AG04449 (cell line): ENCODE results near the gene AMN.

Experiments used
- CTCF ChIA-PET: fragments of 350-600 bp; formaldehyde crosslinking; extraction: SDS; loops from one replicate; lab custom pipeline; 2021; ENCODE audit warnings: antibody characterized with exemption; lab: Yijun Ruan, JAX
- POLR2A ChIA-PET: fragments of 400-600, 350-600 bp; formaldehyde crosslinking; extraction: SDS; loops from one replicate; lab custom pipeline; 2020; ENCODE audit warnings: antibody characterized with exemption, inconsistent platforms; lab: Yijun Ruan, JAX
- DNase-seq: peaks from one replicate; pipeline ENCODE4 v3.0.0-alpha.2; 2010; ENCODE audit warnings: low read depth, low spot score
- H3K4me3 ChIP-seq: 2 replicates; pipeline ENCODE4 v1.5.1; 2011; ENCODE audit warnings: low read depth, mild to moderate bottlenecking, control low read depth, low read length
- TF ChIP-seq, protein P1 (sequence below): IDR thresholded peaks from one replicate; pipeline ENCODE4 v1.5.1; 2011; ENCODE audit warnings: mild to moderate bottlenecking, moderate library complexity, low read length, control low read depth, inconsistent platforms; ENCODE audit not compliant: insufficient read depth; ENCODE audit errors: missing control alignments

The AMN gene

DNA sequence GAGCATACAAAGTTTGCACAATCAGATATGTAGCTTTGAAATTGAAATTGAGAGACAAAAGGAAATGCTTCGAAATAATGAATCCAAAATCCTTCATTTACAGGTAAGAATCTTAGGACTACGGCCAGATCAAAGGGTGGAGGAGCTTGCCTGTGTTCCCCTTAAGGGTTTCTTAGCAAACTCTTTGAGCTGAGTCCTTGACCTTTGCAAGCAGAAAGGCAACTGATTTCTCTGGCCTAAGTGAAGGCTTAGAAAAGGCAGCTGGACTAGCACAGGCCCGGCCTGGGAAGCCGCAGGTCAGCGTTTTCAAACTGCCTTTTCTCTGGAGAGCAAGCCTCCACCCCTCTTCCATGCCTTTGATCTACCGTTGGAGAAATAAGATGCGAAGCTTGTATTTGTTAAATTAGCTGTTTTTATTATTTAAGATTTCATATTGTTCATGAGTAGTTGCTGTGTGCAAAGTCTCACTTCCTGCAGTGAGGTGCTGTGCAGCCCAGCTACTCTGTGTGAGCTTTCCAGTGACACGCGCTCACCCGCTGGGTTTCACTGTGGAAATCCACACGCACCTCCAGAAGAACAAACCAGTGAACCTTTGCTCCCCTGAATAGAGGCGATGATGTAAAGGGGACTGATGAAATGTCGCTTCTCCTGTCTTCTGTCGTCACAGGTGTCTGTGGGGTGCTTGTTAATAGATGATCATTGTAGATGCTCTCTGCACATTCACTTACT is 25.0 kb upstream of the AMN start:
- no peak overlapping the region for H3K4me3 ChIP-seq
- TF ChIP-seq, protein P1, sequence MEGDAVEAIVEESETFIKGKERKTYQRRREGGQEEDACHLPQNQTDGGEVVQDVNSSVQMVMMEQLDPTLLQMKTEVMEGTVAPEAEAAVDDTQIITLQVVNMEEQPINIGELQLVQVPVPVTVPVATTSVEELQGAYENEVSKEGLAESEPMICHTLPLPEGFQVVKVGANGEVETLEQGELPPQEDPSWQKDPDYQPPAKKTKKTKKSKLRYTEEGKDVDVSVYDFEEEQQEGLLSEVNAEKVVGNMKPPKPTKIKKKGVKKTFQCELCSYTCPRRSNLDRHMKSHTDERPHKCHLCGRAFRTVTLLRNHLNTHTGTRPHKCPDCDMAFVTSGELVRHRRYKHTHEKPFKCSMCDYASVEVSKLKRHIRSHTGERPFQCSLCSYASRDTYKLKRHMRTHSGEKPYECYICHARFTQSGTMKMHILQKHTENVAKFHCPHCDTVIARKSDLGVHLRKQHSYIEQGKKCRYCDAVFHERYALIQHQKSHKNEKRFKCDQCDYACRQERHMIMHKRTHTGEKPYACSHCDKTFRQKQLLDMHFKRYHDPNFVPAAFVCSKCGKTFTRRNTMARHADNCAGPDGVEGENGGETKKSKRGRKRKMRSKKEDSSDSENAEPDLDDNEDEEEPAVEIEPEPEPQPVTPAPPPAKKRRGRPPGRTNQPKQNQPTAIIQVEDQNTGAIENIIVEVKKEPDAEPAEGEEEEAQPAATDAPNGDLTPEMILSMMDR, result no peak
- ChIA-PET POLR2A (no interaction called here), CTCF (interaction anchor here (0.9 to 2.7 kb wide), 3 partner anchors 103 to 203 kb away, joined by 3 to 11 read pairs (median 8); no protein-coding TSS in a partner anchor)
- no peak for DNase-seq

DNA sequence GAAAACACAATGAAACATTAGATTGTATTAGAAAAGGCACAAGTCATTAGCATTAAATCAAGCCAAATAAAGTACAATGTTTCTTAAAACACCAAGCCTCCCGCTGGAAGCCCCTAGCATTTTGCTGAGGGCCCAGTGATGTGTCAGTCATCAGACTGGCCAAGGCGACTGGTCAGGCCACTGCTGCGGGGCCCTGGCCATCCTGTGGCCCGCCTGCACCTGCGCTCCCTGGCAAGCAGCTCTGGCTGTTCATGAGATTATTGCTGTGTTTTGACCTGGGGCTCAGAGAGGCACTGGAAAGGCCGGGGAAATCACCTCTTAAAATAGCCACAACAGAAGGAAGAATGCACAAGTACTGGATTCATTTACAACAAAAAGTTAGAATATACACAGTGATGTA is 24.2 kb upstream of the AMN start:
- TF ChIP-seq, protein P1, result no peak
- DNase-seq, result no peak
- H3K4me3 ChIP-seq, result no peak overlapping the region
- ChIA-PET CTCF (no interaction called here), POLR2A (no interaction called here)

- CTCF ChIA-PET, result interaction anchor here (1.0 kb wide), 1 partner anchor 10 kb away, joined by 3 read pairs; no protein-coding TSS in a partner anchor
- TF ChIP-seq, protein P1, result no peak
- POLR2A ChIA-PET, result no interaction called here
- H3K4me3 ChIP-seq, result no peak overlapping the region
- DNase-seq, result no peak
These were observed 23.5 kb upstream of the AMN start for GRCh38 chr14:102898776-102899515.

GRCh38 chr14:102899516-102899900 is 23.0 kb upstream of the AMN start:
- no peak overlapping the region for H3K4me3 ChIP-seq
- ChIA-PET POLR2A (no interaction called here), CTCF (interaction anchor here (1.0 kb wide), 1 partner anchor 10 kb away, joined by 3 read pairs; no protein-coding TSS in a partner anchor)
- DNase-seq, result no peak
- TF ChIP-seq, protein P1, result no peak

GRCh38 chr14:102900631-102901571 is 21.6 kb upstream of the AMN start:
- no peak for DNase-seq
- POLR2A ChIA-PET, result no interaction called here
- CTCF ChIA-PET, result interaction anchor here (0.9 kb wide), 1 partner anchor 12 kb away, joined by 3 read pairs; no protein-coding TSS in a partner anchor
- no peak overlapping the region for H3K4me3 ChIP-seq
- TF ChIP-seq, protein P1, result no peak
